Neural progenitor cell (in vitro differentiated cells): Measurements from ENCODE around the gene RHOD. TPM values are rescaled to one million over a fixed set of nuclear protein-coding genes. Genes with fewer than 3 reads are reported as not detected.

Experiments used
- DNase-seq: peaks from one replicate; pipeline ENCODE4 v3.0.0-alpha.2; 2016; ENCODE audit warnings: low spot score
- H2AFZ ChIP-seq: fragments of 200-600 bp; sonication (generic); replicated peaks from 2 replicates; pipeline ENCODE4 v1.6.1; 2016; ENCODE audit warnings: antibody characterized with exemption
- H3F3A ChIP-seq: fragments of 200-600 bp; sonication (generic); 2 replicates; pipeline ENCODE4 v1.6.1; 2016; ENCODE audit warnings: antibody characterized with exemption, low read depth
- H3K27ac ChIP-seq: fragments of 200-600 bp; sonication (generic); 2 replicates; pipeline ENCODE4 v1.5.1; 2016; ENCODE audit warnings: mild to moderate bottlenecking
- H3K27me3 ChIP-seq: fragments of 200-600 bp; sonication (generic); 2 replicates; pipeline ENCODE4 v1.6.1; 2016; ENCODE audit warnings: mild to moderate bottlenecking, moderate library complexity
- H3K36me3 ChIP-seq: fragments of 200-600 bp; sonication (generic); 2 replicates; pipeline ENCODE4 v1.5.1; 2016
- H3K4me1 ChIP-seq: fragments of 200-600 bp; sonication (generic); 2 replicates; pipeline ENCODE4 v1.6.1; 2016; ENCODE audit warnings: mixed run types
- H3K4me2 ChIP-seq: fragments of 200-600 bp; sonication (generic); 2 replicates; pipeline ENCODE4 v1.6.1; 2016
- H3K4me3 ChIP-seq: fragments of 200-600 bp; sonication (generic); 2 replicates; pipeline ENCODE4 v1.5.1; 2016
- H3K79me2 ChIP-seq: fragments of 200-600 bp; sonication (generic); 2 replicates; pipeline ENCODE4 v1.6.1; 2016; ENCODE audit warnings: low read depth
- H3K9ac ChIP-seq: fragments of 200-600 bp; sonication (generic); 2 replicates; pipeline ENCODE4 v1.6.1; 2016
- H3K9me3 ChIP-seq: fragments of 200-600 bp; sonication (generic); 2 replicates; pipeline ENCODE4 v1.5.1; 2016; ENCODE audit warnings: low read depth
- H4K20me1 ChIP-seq: fragments of 200-600 bp; sonication (generic); 2 replicates; pipeline ENCODE4 v1.6.1; 2016; ENCODE audit warnings: low read depth
- H3K27ac Mint-ChIP-seq: 3 replicates; pipeline ENCODE4 v1.8.0; 2021; ENCODE audit warnings: mixed read lengths
- H3K27me3 Mint-ChIP-seq: 2 replicates; pipeline ENCODE4 v1.8.0; 2022; ENCODE audit warnings: low read depth, mild to moderate bottlenecking, inconsistent platforms, moderate library complexity, mixed read lengths; ENCODE audit not compliant: insufficient read depth
- H3K36me3 Mint-ChIP-seq: 3 replicates; pipeline ENCODE4 v1.8.0; 2021; ENCODE audit warnings: mixed read lengths
- H3K4me1 Mint-ChIP-seq: 3 replicates; pipeline ENCODE4 v1.8.0; 2021; ENCODE audit warnings: mixed read lengths
- H3K4me3 Mint-ChIP-seq: 3 replicates; pipeline ENCODE4 v1.8.0; 2021; ENCODE audit warnings: mild to moderate bottlenecking, moderate library complexity, mixed read lengths
- H3K9me3 Mint-ChIP-seq: 3 replicates; pipeline ENCODE4 v1.8.0; 2020; ENCODE audit warnings: mixed read lengths
- EZH2 ChIP-seq: fragments of 200-600 bp; sonication (generic); IDR thresholded peaks from 2 replicates; pipeline ENCODE4 v1.6.1; 2017; ENCODE audit warnings: antibody characterized with exemption, mild to moderate bottlenecking, moderate library complexity
- EZH2phosphoT487 ChIP-seq: fragments of 200-600 bp; sonication (generic); IDR thresholded peaks from 2 replicates; pipeline ENCODE4 v1.6.1; 2017; ENCODE audit warnings: antibody characterized with exemption
- total RNA-seq: library from RNA; depleted of rRNA; stranded (reverse); fragments of >200 nt; gene quantifications from 2 replicates; pipeline ENCODE4 v1.2.3, GENCODE V29; 2015; ENCODE audit warnings: low replicate concordance
- TF ChIP-seq, protein P1 (sequence below): fragments of 200-600 bp; sonication (generic); IDR thresholded peaks from 2 replicates; pipeline ENCODE4 v1.5.1; 2017; ENCODE audit warnings: antibody characterized with exemption, mild to moderate bottlenecking

RHOD gene
- total RNA-seq, 1 donor from 2014 or later: 6.6 TPM

DNA sequence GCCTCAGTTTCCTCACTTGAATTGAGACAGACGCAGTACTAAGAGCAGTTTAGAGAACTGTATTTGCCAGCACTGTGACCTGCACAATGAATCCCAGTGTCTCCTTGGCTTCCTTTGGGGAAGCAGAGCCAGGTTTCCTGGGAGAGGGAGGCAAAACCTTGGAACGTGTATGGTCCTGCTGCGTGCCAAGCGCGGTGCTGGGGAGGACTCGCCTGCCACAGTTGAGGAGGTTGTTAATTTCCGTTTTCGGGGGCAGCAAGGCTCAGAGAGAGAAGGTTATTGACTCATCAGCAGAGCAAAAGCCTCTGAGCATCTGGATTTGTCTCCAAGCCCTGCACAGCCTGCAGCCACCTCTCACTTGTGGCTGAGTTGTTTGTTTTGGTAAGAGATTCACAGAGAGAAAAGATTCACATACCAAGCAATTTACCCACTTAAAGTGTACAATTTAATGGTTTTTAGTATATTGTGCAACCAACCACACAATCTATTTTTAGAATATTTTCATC, 22.9 kb upstream of the RHOD start:
- H3K9me3 Mint-ChIP-seq: no peaks in the 10 kb centered on the region

DNA sequence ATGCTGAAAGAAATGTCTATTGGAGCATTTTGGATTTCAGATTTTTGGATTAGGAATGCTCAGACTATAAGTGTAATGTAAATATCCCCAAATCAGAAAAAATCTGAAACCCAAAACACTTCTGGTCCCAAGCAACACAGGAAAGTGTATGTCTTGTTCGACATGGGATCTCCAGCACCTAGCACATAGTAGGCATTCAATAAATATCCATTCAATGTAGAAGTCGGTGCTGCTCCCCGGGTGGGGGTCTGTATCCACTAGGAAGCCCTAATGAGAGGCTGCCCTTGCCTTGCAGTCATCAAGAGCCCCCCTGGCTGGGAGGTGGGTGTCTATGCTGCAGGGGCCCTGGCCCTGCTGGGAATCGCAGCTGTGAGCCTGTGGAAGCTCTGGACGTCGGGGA, 22.3 kb upstream of the RHOD start:
- H3K27me3 ChIP-seq: no peaks in the 10 kb centered on the region
- H3K9ac ChIP-seq: no peak overlapping the region
- H3K9me3 ChIP-seq: no peaks in the 10 kb centered on the region
- Mint-ChIP-seq H3K4me1 (peaks cover 3% of the 10 kb centered on the region), H3K27me3 (peaks cover 6% of the 10 kb centered on the region), H3K4me3 (no peak overlapping the region), H3K27ac (no peak overlapping the region), H3K36me3 (no peaks in the 10 kb centered on the region), H3K9me3 (no peaks in the 10 kb centered on the region)
- TF ChIP-seq EZH2 (no peak), EZH2phosphoT487 (no peak)
- TF ChIP-seq, protein P1, sequence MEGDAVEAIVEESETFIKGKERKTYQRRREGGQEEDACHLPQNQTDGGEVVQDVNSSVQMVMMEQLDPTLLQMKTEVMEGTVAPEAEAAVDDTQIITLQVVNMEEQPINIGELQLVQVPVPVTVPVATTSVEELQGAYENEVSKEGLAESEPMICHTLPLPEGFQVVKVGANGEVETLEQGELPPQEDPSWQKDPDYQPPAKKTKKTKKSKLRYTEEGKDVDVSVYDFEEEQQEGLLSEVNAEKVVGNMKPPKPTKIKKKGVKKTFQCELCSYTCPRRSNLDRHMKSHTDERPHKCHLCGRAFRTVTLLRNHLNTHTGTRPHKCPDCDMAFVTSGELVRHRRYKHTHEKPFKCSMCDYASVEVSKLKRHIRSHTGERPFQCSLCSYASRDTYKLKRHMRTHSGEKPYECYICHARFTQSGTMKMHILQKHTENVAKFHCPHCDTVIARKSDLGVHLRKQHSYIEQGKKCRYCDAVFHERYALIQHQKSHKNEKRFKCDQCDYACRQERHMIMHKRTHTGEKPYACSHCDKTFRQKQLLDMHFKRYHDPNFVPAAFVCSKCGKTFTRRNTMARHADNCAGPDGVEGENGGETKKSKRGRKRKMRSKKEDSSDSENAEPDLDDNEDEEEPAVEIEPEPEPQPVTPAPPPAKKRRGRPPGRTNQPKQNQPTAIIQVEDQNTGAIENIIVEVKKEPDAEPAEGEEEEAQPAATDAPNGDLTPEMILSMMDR: no peak
- H3F3A ChIP-seq: no peaks in the 10 kb centered on the region
- H4K20me1 ChIP-seq: no peaks in the 10 kb centered on the region
- no peak overlapping the region for H3K27ac ChIP-seq
- no peak for DNase-seq
- H3K79me2 ChIP-seq: no peaks in the 10 kb centered on the region
- H3K4me2 ChIP-seq: no peak overlapping the region
- no peaks in the 10 kb centered on the region for H3K4me1 ChIP-seq
- no peak overlapping the region for H2AFZ ChIP-seq
- H3K4me3 ChIP-seq: no peak overlapping the region
- no peaks in the 10 kb centered on the region for H3K36me3 ChIP-seq

More for the DNA sequence above, 22.9 kb upstream of the RHOD start:
- Histone ChIP-seq H3K4me2 (no peak overlapping the region), H3K36me3 (no peaks in the 10 kb centered on the region), H2AFZ (no peak overlapping the region), H4K20me1 (no peaks in the 10 kb centered on the region), H3K4me1 (no peaks in the 10 kb centered on the region), H3F3A (no peaks in the 10 kb centered on the region), H3K4me3 (no peak overlapping the region), H3K27ac (no peak overlapping the region), H3K9me3 (no peaks in the 10 kb centered on the region), H3K79me2 (no peaks in the 10 kb centered on the region), H3K27me3 (no peaks in the 10 kb centered on the region), H3K9ac (no peak overlapping the region)
- Mint-ChIP-seq H3K27ac (peak overlapping the region; percentile 66), H3K4me1 (peaks cover 3% of the 10 kb centered on the region), H3K4me3 (no peak overlapping the region), H3K27me3 (peaks cover 6% of the 10 kb centered on the region), H3K36me3 (no peaks in the 10 kb centered on the region)
- TF ChIP-seq EZH2 (no peak), EZH2phosphoT487 (no peak)
- TF ChIP-seq, protein P1: no peak
- DNase-seq: no peak

DNA sequence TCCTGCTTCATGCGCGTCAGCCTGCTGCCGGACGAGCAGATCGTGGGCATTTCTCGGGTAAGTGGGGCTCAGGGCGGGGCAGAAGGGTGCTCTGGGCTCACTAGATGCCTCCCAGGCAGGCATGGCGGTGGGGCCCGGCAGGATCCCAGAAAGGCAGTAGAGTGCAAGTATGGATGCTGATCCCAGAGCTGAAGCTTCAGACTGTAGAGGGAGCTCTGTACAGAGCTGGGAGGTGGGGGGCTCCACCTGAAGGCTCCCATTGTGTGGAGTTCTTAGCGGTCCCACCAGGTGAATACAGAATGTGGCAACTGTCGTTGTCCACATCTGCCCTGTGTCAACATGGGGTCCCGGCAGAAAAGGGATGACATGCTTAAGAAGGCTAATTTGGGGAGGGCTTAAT, 16.5 kb upstream of the RHOD start:
- Histone ChIP-seq H3K4me3 (no peak overlapping the region), H3K4me1 (no peaks in the 10 kb centered on the region), H3K4me2 (no peak overlapping the region), H4K20me1 (no peaks in the 10 kb centered on the region), H3K79me2 (no peaks in the 10 kb centered on the region), H3K27ac (no peak overlapping the region), H3K9ac (no peak overlapping the region), H3K36me3 (no peaks in the 10 kb centered on the region), H3K9me3 (no peaks in the 10 kb centered on the region), H3F3A (no peaks in the 10 kb centered on the region), H3K27me3 (no peaks in the 10 kb centered on the region), H2AFZ (no peak overlapping the region)
- Mint-ChIP-seq H3K27ac (no peak overlapping the region), H3K4me1 (peaks cover 14% of the 10 kb centered on the region), H3K27me3 (peaks cover 12% of the 10 kb centered on the region), H3K9me3 (no peaks in the 10 kb centered on the region), H3K4me3 (no peak overlapping the region), H3K36me3 (no peaks in the 10 kb centered on the region)
- TF ChIP-seq EZH2phosphoT487: no peak
- DNase-seq: no peak

DNA sequence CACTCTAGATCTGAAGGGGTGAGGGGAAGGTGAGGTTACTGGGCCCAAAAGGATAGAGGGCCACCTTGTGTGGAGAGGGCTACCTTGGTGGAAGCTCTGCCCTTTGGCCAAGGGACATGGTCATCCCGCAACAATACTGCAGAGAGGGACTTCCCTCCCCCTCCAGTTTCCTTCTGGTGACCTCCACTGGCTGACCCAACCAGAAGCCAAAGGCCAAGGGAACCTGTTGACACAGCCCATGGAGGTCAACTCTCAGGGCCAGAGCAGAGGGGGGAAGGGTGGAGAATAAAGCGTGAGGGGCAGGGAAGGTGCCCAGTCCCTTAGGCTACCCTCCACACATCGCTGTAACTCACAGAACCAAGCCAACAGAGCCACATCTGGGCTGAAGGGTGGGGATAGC, 15.0 kb upstream of the RHOD start:
- no peak overlapping the region for H3K27ac Mint-ChIP-seq
- Histone ChIP-seq H3K79me2 (no peaks in the 10 kb centered on the region), H3K4me3 (no peak overlapping the region), H3K9ac (no peak overlapping the region), H3F3A (no peaks in the 10 kb centered on the region), H3K27ac (no peak overlapping the region), H2AFZ (no peak overlapping the region), H4K20me1 (no peaks in the 10 kb centered on the region), H3K27me3 (no peaks in the 10 kb centered on the region), H3K4me2 (no peak overlapping the region), H3K9me3 (no peaks in the 10 kb centered on the region), H3K4me1 (no peaks in the 10 kb centered on the region), H3K36me3 (no peaks in the 10 kb centered on the region)
- H3K27me3 Mint-ChIP-seq: peaks cover 12% of the 10 kb centered on the region
- H3K4me3 Mint-ChIP-seq: no peak overlapping the region
- peaks cover 14% of the 10 kb centered on the region for H3K4me1 Mint-ChIP-seq
- no peak for DNase-seq
- no peaks in the 10 kb centered on the region for H3K36me3 Mint-ChIP-seq
- H3K9me3 Mint-ChIP-seq: no peaks in the 10 kb centered on the region
- no peak for TF ChIP-seq EZH2
- TF ChIP-seq EZH2phosphoT487: no peak
- TF ChIP-seq, protein P1: no peak
